Measurements from ENCODE around the gene JMJD8. TPM values are rescaled to one million over a fixed set of nuclear protein-coding genes. Genes with fewer than 3 reads are reported as not detected.

JMJD8 gene
- total RNA-seq, 1 donor, result 52.9 TPM

Other genes starting within 250 kb of the JMJD8 start
- 44.9 and 60.5 TPM in 2 replicates for gene CAPN15, start 156.6 kb downstream of the JMJD8 start, total RNA-seq
- 0.32 TPM in 1 of 2 replicates, not detected in the other for gene PRR35, start 123.9 kb downstream of the JMJD8 start, total RNA-seq
- gene NHLRC4, start 117.3 kb downstream of the JMJD8 start, total RNA-seq, result 1.5 and 2.6 TPM in 2 replicates
- gene PIGQ, start 114.4 kb downstream of the JMJD8 start, total RNA-seq, result 30.2 and 36.2 TPM in 2 replicates
- gene RAB40C, start 94.3 kb downstream of the JMJD8 start, total RNA-seq, result 14.6 and 19.8 TPM in 2 replicates
- gene WFIKKN1, start 53.3 kb downstream of the JMJD8 start, total RNA-seq, result 0.12 and 0.16 TPM in 2 replicates
- 57.0 and 75.8 TPM in 2 replicates for gene METTL26, start 48.0 kb downstream of the JMJD8 start, total RNA-seq
- gene MCRIP2, start 42.5 kb downstream of the JMJD8 start, total RNA-seq, result 13.8 and 14.8 TPM in 2 replicates
- gene WDR90, start 35.0 kb downstream of the JMJD8 start, total RNA-seq, result 9.7 and 12.8 TPM in 2 replicates
- gene RHOT2, start 16.2 kb downstream of the JMJD8 start, total RNA-seq, result 49.2 and 53.2 TPM in 2 replicates
- 2.9 TPM in 2 replicates for gene RHBDL1, start 8.7 kb downstream of the JMJD8 start, total RNA-seq
- 71.6 and 83.9 TPM in 2 replicates for gene STUB1, start 3.9 kb downstream of the JMJD8 start, total RNA-seq
- 10.6 and 12.8 TPM in 2 replicates for gene WDR24, start 6.1 kb upstream of the JMJD8 start, total RNA-seq
- under 0.01 TPM in 1 of 2 replicates, not detected in the other for gene FBXL16, start 21.5 kb upstream of the JMJD8 start, total RNA-seq
- gene METRN, start 30.8 kb upstream of the JMJD8 start, total RNA-seq, result 41.3 and 48.5 TPM in 2 replicates
- gene ANTKMT, start 36.8 kb upstream of the JMJD8 start, total RNA-seq, result 21.9 and 25.1 TPM in 2 replicates
- 2.8 and 2.9 TPM in 2 replicates for gene CCDC78, start 42.1 kb upstream of the JMJD8 start, total RNA-seq
- 15.3 and 20.5 TPM in 2 replicates for gene HAGHL, start 42.8 kb upstream of the JMJD8 start, total RNA-seq
- 33.8 and 36.1 TPM in 2 replicates for gene CIAO3, start 56.7 kb upstream of the JMJD8 start, total RNA-seq
- 0.12 TPM in 1 of 2 replicates, not detected in the other for gene MSLN, start 76.4 kb upstream of the JMJD8 start, total RNA-seq
- 26.1 and 31.0 TPM in 2 replicates for gene RPUSD1, start 104.0 kb upstream of the JMJD8 start, total RNA-seq
- gene CHTF18, start 104.3 kb upstream of the JMJD8 start, total RNA-seq, result 2.8 and 3.7 TPM in 2 replicates
- not detected in 2 replicates for gene GNG13, start 116.4 kb upstream of the JMJD8 start, total RNA-seq